Small intestine (tissue), 7 donors: Measurements from ENCODE around the gene EPHA6. TPM values are rescaled to one million over a fixed set of nuclear protein-coding genes. Genes with fewer than 3 reads are reported as not detected.
"Not testable (repeated sequence)": the region's sequence is repeated elsewhere in the genome, so short reads cannot be mapped to it uniquely, and the experiment has no call there.

Experiments used
- DNase-seq, 2 donors: peaks; one replicate each; pipeline versions ENCODE4 v3.0.0 to v3.0.0-alpha.2; 2013
- FAIRE-seq: peaks from 2 replicates; lab custom pipeline; 2012; peaks lifted over from hg19 to GRCh38; lab: Jason Lieb, UNC
- H3K27ac ChIP-seq, 3 donors: one replicate each; pipeline ENCODE4 v1.5.1; 2013; ENCODE audit warnings: low read length in 2 of 3, mild to moderate bottlenecking in 2 of 3, control low read depth in 1 of 3, inconsistent platforms in 1 of 3, low read depth in 1 of 3, moderate library complexity in 1 of 3
- H3K27me3 ChIP-seq, 3 donors: one replicate each; pipeline ENCODE4 v1.6.1; 2013; ENCODE audit warnings: low read length in 3 of 3, inconsistent platforms in 1 of 3; ENCODE audit not compliant: control insufficient read depth in 3 of 3, insufficient read depth in 3 of 3
- H3K36me3 ChIP-seq, 3 donors: one replicate each; pipeline ENCODE4 v1.6.1; 2013; ENCODE audit warnings: low read length in 3 of 3, inconsistent platforms in 1 of 3, low read depth in 1 of 3, mild to moderate bottlenecking in 1 of 3, moderate library complexity in 1 of 3; ENCODE audit not compliant: control insufficient read depth in 3 of 3, insufficient read depth in 2 of 3
- H3K4me1 ChIP-seq, 3 donors: one replicate each; pipeline ENCODE4 v1.6.1; 2013; ENCODE audit warnings: low read length in 2 of 3, inconsistent platforms in 1 of 3, low read depth in 1 of 3, mild to moderate bottlenecking in 1 of 3, moderate library complexity in 1 of 3; ENCODE audit not compliant: control insufficient read depth in 3 of 3, insufficient read depth in 2 of 3
- H3K4me3 ChIP-seq, 3 donors: one replicate each; pipeline ENCODE4 v1.5.1; 2013; ENCODE audit warnings: low read length in 3 of 3, control low read depth in 1 of 3, inconsistent platforms in 1 of 3, low read depth in 1 of 3, mild to moderate bottlenecking in 1 of 3, moderate library complexity in 1 of 3
- H3K9me3 ChIP-seq, 2 donors: one replicate each; pipeline ENCODE4 v1.6.1; 2013; ENCODE audit warnings: low read depth in 1 of 2, low read length in 1 of 2; ENCODE audit not compliant: control insufficient read depth in 2 of 2, insufficient read depth in 1 of 2
- WGBS, 3 donors: extraction: QIAGEN DNeasy Blood & Tissue Kit; methylation state at CpG; one replicate each; pipeline ENCODE4 v1.1.7; 2013; 5-methylcytosine and 5-hydroxymethylcytosine counted together
- polyA plus RNA-seq, 4 donors: library from polyadenylated mRNA; stranded (reverse) in 3 of 4; unstranded in 1 of 4; fragments of 200-250 nt in 3 of 4; fragments of 120-200 nt in 1 of 4; gene quantifications; one replicate each; pipeline versions ENCODE4 v1.2.1 to v1.2.3, GENCODE V29; 2013
- donor health status: healthy with polysubstance abuse.
- donor health status: control.
- donor health status: control.
- donor health status: Bipolar disorder and iron deficiency.
- donor health status: healthy.

EPHA6 gene
- polyA plus RNA-seq, 4 donors: 0.03 to 0.78 TPM; not detected in 2

DNA sequence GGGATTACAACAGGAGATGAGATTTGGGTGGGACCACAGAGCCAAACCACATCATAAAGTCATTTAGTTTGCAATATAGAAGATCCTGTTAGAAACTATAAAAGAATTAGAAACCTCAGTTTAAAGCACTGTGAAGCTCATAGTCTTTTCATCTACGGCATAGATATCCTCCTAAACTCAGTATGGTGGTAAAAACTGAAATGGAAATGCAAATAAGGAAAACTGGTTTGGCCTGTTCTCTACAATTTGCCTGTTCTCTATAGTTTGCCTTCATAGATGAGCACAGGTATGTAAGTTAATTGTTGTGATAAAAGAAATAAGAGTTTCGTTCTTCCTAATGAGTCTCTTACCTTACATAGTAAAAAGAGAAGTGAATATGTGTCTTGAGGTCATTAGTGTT lies 618.5 kb downstream of the EPHA6 start:
- Histone ChIP-seq H3K9me3 (no peaks in the 10 kb centered on the region), H3K4me1 (no peaks in the 10 kb centered on the region), H3K27me3 (no peaks in the 10 kb centered on the region), H3K4me3 (no peak overlapping the region), H3K36me3 (no peaks in the 10 kb centered on the region), H3K27ac (no peak overlapping the region)
- DNase-seq: peak; percentile 1 to 4
- 7 to 49% (median 30%) methylated on average over 2 of the region's 2 CpGs for WGBS, 3 donors
- no peak for FAIRE-seq

- no peaks in the 10 kb centered on the region for H3K36me3 ChIP-seq
- no peak overlapping the region for H3K4me3 ChIP-seq
- H3K27ac ChIP-seq: no peak overlapping the region
- H3K27me3 ChIP-seq: no peaks in the 10 kb centered on the region
- H3K4me1 ChIP-seq: no peaks in the 10 kb centered on the region
- 59 to 74% (median 73%) methylated on average over 1 of the region's 1 CpG for WGBS, 3 donors
- DNase-seq (no peak), FAIRE-seq (no peak)
- no peaks in the 10 kb centered on the region for H3K9me3 ChIP-seq
Measured at GRCh38 chr3:97438131-97438530, 623.7 kb downstream of the EPHA6 start.

DNA sequence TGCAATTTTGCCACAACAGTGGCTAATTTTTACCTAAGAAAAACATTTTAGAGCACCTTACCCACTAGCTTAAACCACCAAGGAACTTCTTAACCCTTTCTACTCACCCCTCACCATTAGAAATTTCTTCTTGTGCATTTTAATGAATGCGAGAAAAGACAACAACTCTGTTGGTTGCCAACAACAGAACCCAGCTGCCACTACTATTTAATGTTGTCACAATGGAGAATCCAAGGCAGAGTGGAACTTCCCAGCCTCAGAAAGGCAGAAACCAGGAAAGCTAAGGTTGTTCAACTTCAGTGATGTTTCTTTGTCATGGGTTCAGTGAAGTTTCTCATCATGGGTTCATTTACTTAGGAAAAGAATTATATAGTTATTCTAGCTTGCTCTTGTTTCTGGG lies 625.0 kb downstream of the EPHA6 start:
- no peaks in the 10 kb centered on the region for H3K4me1 ChIP-seq
- no peak for FAIRE-seq
- no peak overlapping the region for H3K27ac ChIP-seq
- no peaks in the 10 kb centered on the region for H3K36me3 ChIP-seq
- no peak overlapping the region for H3K4me3 ChIP-seq
- H3K9me3 ChIP-seq: no peaks in the 10 kb centered on the region
- H3K27me3 ChIP-seq: no peaks in the 10 kb centered on the region
- no peak for DNase-seq
- WGBS, 3 donors: 61 to 87% (median 62%) methylated on average over 1 of the region's 1 CpG

GRCh38 chr3:97464035-97464434 lies 649.6 kb downstream of the EPHA6 start:
- 24 to 38% (median 32%) methylated on average over 1 of the region's 1 CpG for WGBS, 3 donors
- H3K4me3 ChIP-seq: no peak overlapping the region
- FAIRE-seq: no peak

DNA sequence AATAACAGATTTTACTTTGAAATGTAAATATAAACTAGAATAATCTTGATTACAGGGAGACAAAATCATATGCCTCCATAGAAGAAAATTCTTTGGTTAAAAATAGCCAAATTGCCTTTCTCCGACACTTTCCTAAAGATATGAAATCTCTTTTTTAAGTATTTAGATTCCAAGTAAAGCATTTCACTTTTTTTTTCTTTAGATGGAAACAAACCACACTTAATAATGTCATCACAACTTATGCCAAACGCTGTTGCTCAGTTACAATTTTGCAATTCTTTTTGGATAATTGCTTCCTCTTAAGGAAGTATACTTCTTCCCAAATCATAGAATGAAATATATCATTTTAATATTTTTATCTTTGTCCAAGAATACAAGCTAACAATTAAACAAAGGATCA lies 656.1 kb downstream of the EPHA6 start:
- Histone ChIP-seq H3K27ac (no peak overlapping the region), H3K27me3 (no peaks in the 10 kb centered on the region), H3K4me3 (no peak overlapping the region), H3K9me3 (no peaks in the 10 kb centered on the region), H3K36me3 (no peaks in the 10 kb centered on the region), H3K4me1 (no peaks in the 10 kb centered on the region)
- FAIRE-seq (no peak), DNase-seq (no peak)
- 60 to 71% (median 69%) methylated on average over 2 of the region's 2 CpGs for WGBS, 3 donors

More at GRCh38 chr3:97464035-97464434, 649.6 kb downstream of the EPHA6 start:
- H3K9me3 ChIP-seq: no peaks in the 10 kb centered on the region
- H3K36me3 ChIP-seq: no peaks in the 10 kb centered on the region
- no peak for DNase-seq
- no peaks in the 10 kb centered on the region for H3K4me1 ChIP-seq
- no peak overlapping the region for H3K27ac ChIP-seq
- H3K27me3 ChIP-seq: no peaks in the 10 kb centered on the region

DNA sequence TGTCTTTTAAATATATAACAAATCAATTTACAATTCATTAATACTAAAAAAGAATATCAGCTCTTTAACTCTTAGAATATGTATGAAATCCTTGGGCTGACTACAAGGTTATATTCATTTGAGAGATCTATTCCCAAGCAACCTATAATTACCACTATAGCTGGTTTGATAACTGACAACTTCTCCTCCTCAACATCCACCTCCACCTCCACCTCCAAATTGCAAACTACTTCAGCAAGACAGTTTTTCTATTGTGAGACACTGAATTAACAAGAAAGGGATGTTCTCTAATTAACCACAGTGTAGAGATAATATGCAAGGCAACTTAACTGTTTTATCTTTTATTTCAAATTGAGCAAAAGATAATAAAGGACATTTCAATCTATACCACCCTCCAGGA lies 665.3 kb downstream of the EPHA6 start:
- Histone ChIP-seq H3K27me3 (no peaks in the 10 kb centered on the region), H3K36me3 (no peaks in the 10 kb centered on the region), H3K9me3 (no peaks in the 10 kb centered on the region), H3K4me1 (no peaks in the 10 kb centered on the region), H3K4me3 (no peak overlapping the region), H3K27ac (no peak overlapping the region)
- FAIRE-seq: no peak
- DNase-seq: no peak

GRCh38 chr3:97480696-97481289 lies 666.4 kb downstream of the EPHA6 start:
- not testable (repeated sequence) for H3K36me3 ChIP-seq, H3K4me1 ChIP-seq, H3K27me3 ChIP-seq, H3K4me3 ChIP-seq, FAIRE-seq, H3K9me3 ChIP-seq, H3K27ac ChIP-seq, DNase-seq
- WGBS, 3 donors: 93 to 95% (median 93%) methylated on average over 19 to 29 of the region's 29 CpGs

DNA sequence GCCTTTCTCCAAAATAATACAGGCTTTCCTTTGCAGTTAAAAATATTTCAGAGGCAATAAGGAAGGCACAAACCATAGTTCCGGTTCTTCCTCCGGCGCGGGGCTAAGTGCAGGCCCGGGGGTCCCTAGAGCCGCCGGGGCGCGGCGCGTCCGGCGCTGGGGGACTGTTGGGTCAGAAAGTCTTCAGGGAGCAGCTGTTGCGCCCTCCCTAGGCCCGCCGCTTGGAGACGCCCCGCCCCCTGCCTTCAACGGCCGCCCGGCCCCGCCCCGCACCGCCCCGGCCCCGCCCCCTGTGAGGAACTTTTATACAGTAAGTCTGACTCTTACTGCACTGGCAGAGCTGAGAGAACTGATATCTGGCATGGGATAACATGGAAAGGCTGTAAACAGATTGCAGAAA lies 667.0 kb downstream of the EPHA6 start:
- H3K36me3 ChIP-seq: no peaks in the 10 kb centered on the region
- H3K4me1 ChIP-seq: no peaks in the 10 kb centered on the region
- H3K27ac ChIP-seq: no peak overlapping the region
- FAIRE-seq: no peak
- no peak for DNase-seq
- no peak overlapping the region for H3K4me3 ChIP-seq
- no peaks in the 10 kb centered on the region for H3K9me3 ChIP-seq
- H3K27me3 ChIP-seq: no peaks in the 10 kb centered on the region
- 88 to 90% (median 89%) methylated on average over 26 of the region's 26 CpGs for WGBS, 3 donors

DNA sequence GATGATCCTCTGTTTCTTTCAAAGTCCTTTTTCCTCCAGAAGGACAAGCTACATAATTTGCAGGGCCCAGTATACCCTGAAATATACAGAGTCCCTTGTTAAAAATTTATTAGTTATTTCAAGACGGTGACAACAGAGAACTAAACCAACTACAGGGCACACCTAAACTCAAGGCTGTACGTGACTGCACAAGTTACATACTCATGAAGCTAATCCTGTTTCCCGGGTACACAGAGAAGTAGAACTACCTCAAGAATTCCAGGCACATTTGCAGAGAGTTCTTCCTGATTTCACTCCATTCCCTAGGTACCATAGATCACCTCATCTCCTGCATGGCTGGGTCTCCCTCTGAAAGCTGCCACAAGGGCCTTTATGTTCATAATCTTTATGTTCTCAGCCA lies 670.8 kb downstream of the EPHA6 start:
- Histone ChIP-seq H3K36me3 (no peaks in the 10 kb centered on the region), H3K4me1 (no peaks in the 10 kb centered on the region), H3K27ac (no peak overlapping the region), H3K4me3 (no peak overlapping the region), H3K9me3 (no peaks in the 10 kb centered on the region), H3K27me3 (no peaks in the 10 kb centered on the region)
- DNase-seq: no peak
- 76 to 90% (median 84%) methylated on average over 3 of the region's 3 CpGs for WGBS, 3 donors
- no peak for FAIRE-seq
